ENCODE measurements around the gene KRTAP5-4.
"Not testable (repeated sequence)": the region's sequence is repeated elsewhere in the genome, so short reads cannot be mapped to it uniquely, and the experiment has no call there.

KRTAP5-4 gene

DNA sequence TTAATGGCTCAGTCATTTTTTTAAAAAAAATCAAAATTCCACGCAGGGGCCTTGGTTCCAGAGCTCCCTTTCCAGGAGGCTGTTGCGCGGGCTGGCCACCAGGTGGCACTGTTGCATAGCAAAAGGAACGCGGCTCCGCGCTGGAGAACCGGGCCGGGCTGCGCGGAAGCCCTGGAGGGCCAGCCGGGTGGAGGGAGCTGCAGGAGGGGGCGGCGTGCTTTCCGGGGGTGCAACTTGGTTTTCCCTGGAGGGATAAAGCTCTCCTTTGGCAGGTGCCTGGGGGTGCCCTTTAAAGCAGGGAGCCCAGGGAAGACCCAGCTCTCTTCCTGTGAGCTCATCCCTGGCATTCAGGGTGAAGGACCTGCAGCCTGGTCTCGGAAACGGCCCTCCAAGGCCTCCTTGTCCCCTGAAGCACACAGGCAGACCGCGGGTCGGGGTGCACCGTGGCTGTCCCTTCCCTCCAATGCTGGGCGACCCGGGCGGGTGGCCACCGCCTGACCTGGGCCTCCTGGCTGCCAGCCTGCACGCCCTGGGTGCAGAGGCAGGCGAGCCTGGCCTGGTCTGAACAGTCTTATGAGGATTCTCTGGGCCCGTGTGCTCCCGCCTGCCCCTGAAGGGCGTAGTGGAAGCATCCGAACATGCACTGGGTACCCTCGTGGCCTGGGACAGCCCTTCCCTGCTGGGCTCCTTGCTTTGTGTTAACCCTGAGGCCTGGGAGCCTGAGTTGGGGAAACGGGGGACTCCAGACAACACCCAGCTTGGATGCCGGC is 31.0 kb upstream of the KRTAP5-4 start:
- no peak for FAIRE-seq

DNA sequence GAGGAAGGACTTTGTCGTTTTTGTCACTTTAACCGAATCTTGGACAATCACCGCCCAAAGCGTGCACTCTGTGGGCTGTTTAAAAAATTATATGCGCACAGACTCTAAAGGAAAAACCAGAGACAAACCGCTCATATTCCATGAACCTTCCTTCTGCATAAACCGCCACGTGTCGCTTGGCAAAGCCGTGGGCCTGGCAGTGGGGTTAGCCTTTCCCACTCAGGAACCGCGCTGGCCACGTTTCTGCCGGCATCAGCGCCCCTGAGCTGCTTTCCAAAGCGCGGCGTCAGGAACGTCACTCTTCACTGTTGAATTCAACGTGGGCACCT is 30.5 kb upstream of the KRTAP5-4 start:
- FAIRE-seq = no peak

DNA sequence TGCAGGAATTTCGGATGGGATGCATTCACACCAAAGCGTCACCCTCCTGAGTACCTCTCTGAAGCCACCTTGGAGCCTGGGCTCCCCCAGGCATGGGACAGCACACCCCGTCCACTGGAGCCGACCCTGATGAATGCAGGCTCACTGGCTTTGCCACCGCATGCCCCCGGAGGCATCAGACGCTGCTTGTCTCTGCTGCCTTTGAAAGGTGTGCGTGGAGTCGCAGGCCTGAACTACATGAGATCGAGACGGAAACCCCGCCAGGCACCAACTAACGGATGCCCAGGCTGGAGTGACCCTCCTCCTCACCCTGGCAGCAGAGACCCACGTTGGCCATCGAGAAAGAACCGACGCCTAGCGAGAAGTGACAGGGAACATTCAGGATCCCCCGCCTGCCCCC is 30.1 kb upstream of the KRTAP5-4 start:
- no peak for FAIRE-seq

DNA sequence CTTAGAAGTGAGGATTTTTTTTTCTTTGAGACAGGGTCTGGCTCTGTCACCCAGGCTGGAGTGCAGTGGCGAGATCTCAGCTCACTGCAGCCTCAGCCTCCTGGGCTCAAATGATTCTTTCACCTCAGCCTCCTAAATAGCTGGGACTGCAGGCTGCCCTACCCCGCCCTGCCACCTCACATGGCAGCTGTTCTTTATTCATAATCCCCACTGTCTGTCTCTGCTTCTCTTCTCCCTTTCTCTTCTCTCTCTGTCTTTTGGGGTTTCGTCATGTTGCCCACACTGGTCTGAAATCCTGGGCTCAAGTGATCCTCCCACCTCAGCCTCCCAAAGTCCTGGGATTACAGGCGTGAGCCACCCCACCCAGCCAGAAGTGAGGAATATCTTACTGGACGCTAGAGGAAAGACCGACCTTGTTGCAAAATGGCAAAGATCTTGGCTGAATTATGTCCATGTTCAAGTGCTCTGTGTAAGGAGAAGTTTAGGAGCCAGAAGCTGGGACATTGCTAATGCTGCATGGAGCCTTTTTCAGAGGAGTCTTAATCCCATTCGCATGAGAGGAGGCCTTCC is 29.6 kb upstream of the KRTAP5-4 start:
- FAIRE-seq = no peak

DNA sequence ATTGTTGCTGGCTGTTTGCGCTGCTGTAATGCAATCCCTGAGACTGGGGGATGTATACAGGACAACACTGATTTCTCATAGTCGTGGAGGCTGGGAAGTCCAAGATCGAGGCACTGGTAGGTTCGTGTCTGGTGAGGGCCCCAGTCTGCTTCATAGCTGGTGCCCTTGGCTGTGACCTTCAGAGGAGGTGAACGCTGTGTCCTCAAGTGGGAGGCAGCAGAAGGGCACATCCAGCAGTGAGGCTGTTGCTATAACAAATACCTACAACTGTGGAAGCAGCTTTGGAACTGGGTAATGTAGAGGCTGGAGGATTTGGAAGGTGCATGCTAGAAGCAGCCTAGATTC is 29.0 kb upstream of the KRTAP5-4 start:
- FAIRE-seq = no peak

DNA sequence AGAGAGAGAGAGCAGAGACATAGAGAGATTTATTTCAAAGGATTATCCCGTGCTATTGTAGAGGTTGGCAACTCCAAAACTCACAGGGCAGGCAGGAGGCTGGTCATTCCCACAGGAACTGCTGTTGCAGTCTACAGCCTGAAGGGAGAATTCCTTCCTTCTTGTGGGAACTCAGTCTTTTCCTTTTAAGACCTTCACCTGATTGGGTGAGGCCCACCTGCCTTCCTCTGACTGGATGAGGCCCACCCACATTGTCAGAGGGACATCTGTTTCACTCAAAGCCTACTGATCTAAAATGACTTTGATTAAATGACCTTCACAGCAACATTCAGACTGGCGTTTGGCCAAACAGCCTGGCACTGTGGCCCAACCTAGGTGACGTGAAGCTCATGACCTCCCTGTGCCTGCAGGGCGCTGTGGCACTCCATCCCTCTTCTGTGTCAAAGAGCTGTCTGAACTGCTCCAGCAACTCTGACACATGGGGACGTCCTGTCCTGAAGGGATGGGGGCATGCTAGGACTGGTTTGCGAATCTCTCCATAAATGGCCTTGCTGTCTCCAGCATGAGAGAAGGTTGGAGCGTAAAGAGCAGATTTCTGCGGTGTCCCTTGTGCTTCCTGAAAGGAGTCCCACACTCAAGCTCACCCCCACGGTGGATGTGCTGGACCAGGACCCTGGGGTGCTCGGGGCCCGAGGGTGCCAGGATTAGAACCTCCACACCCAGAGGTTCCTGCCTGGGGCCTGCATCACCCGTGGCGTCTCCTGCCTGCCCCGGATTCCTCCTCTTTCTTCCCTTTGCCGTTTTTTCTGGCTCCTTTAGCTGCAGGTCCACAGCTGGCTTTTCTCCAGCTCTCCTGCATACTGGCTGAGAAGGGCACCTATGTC is 28.3 kb upstream of the KRTAP5-4 start:
- no peak for FAIRE-seq

DNA sequence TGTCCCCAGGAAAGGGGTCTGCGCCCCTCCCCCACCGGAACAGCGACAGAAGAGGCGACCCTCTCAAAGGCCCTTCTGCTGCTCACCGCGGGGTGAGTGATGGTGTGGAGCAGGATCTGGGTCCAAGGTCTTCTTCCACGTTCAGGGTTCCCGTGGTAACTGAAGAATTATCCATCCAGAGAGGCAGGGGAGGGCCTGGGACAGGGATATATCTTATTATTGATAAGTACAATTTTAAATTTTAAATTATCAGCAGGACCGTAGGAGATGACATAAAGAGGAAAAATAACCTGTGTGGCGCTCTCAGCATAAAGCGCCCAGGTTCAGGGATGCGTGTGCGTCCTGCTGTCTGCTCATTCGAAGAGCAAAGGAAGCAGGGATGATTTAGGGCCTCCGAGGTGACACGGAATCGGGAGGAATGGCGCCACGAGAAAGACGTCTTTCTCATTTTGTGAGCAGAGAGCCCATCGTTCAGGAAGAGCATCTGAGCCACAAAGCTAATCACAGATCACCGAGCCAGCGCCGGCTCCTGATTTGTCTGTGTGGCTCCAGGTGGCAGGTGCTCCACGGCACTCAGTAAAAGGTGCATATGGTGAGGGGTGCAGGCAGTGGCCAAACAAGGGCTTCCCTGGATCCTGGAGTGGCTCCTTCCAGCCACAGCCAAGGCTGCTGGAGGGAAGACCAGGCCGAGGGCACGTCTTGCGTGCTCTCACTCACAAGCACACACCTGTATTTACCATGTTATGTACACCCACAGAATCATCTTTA is 26.9 kb upstream of the KRTAP5-4 start:
- no peak for FAIRE-seq

DNA sequence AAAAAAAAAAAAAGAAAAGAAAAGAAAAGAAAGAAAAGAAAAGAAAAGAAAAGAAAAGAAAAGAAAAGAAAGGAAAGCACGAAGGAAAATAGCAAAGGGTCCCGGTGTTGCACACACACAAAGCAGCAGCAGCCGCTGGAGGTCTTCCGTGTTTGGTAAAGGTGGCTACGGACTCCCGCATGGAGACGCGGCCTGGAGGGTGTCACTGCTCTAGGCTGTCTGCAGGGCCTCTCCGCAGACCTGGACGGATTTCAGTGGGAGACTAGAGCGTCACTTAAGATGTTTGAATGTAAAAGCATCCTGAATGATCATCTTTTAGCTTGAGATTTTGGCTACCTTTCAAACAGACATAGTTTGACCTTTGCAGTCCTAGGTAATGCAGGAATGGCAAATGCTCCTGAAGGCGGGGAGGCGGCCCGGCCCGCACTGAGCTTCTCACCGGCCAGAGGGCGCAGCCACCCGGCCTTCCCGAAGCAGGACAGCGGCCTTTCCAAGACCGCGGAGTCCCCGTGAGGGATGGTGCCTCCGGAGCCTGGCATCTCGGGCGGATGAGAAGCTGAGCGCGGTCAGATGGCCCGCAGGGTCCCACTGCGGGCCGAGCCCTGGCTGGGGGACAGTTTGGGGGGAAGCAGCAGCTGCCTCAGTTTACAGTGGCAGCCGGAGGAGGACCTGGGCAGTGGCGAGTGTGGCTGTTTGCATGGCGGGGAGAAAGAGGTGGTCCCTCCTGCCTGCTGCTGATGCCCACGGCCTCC is 26.1 kb upstream of the KRTAP5-4 start:
- no peak for FAIRE-seq

DNA sequence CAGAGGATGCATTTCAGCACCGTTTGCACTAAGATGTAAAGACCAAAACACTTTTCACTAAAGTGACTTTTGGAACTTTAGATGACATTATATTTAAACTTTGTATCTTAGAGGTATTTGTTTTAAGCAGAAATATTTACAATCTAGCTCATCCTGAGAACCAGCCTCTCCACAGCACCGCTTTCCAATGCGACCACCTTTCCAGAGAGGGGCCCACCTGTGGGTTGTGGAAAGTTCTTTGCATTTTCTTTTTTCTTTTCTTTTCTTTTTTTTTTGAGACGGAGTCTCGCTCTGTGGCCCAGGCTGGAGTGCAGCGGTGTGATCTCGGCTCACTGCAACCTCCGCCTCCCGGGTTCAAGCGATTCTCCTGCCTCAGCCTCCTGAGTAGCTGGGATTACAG is 24.6 kb upstream of the KRTAP5-4 start:
- FAIRE-seq = not testable (repeated sequence)

DNA sequence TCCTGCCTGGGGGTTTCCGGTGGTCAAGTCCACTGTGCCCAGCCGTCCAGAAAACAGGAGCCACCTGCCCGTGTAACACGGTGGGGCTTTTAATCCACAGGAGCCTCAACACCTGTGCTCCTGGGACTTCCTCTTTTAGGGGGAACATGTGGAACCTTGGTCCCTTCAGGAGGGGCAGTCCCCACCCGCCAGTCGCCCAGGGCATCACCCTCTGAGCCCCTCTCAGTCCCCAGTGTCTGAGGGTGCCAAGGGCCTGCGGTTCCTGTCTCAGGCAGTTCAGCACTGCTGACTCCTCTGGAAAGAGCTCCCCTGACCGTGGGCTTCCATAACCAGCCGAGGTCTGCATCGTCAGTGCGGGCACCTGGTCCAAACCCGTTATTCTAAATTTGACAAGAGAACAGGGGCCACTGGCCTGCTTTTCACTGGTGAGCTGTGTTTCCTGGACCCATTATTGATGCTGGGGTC is 23.5 kb upstream of the KRTAP5-4 start:
- no peak for FAIRE-seq

DNA sequence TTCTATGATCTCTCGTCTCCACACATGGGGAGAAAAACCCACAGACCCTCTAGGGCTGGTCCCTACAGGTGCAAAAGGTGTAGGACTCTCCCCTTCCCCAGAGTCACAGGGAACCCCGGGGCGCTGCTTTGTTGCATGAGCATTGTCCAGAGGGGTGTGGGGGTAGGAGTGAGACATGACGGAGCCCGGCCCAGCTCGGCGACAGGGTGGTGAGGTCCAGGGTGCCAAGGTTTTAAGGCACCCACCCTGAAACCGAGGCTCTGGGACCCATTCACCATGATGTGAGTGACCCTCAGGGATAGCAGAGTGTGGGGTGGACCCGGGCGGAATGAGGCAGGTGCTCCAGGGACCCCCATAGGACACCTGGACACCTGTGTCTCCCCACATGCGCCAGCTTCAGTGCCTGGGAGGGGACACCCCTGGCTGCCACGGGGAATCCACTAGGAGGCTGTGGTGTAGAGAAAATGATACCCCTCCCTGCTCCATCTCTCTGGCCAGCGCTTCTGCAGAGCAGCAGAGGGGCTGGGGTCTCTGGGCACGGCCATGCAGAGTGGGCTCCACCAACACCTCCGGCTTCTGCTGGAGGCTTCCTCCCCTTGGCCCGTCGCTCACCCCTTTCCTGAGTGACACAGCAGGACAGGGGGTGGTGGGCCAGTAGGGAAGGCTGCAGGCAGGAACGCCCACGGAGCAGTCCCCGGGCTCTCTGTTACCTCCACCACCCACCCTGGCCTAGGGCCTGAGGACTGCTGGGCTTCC is 22.8 kb upstream of the KRTAP5-4 start:
- FAIRE-seq = no peak

DNA sequence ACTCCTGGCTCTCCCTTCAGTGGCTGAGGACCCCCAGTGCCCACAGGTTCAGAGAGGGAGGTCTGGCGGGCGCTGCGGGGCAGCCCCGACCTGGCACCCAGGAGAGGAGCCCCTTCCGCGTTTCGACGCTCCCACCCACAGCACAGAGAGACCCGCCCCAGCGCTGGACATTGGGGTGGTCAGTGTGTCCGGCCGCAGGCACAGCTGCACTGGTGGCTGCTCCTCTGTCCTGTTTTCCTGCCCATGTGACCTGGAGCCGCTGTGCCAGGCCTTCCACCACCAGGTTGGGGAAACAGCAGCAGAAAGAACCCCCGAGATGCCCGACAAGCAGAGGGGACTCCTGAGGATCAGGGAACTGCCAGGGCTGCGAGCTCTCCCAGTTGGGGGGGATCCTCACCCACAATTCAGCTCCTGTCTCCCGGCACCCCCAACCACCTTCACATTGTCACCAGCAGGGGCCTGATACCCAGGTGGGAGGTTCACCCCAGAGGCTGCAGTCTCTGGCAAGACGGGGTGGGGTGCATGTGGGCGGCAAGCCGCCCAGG is 21.3 kb upstream of the KRTAP5-4 start:
- no peak for FAIRE-seq

DNA sequence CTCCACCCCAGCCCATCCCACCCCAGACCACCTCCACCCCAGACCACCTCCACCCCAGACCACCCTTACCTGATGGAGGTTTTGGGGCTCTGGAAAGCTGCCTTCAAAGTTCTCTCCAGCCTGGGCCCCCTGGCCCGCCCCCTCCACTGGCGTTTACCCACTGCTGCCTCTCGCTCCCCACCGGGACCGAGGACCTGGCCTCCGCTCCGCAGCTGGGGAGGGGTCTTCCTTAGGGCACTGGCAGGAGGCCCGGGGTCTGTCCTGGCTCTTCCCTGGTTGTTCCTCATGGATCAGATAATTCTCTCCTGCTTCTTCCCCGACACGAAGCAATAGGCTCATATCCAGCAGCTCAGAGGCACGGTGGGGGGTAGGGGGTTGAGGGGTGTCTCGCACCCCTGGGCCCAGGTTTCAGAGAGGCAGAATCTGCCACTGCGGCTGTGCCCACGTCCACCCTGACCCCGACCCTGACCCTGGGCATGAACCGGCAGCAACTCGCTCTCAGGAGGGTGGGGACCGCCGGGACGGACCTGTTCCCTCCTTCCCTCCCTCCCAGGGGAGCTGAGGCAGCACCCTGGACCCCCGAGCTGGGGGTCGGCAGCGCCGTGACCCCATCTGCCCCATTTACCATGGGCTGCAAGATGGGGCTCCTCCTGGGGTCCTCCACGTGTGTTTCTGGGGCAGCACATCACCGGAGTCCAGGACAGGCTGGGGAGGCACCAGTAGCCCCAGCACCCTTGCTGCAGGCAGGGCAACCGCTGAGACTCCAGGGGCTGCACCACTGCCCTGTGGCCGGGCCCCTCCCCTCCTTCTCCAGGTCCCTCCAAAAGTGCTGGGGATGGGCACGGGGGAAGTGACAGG is 20.6 kb upstream of the KRTAP5-4 start:
- FAIRE-seq = no peak

DNA sequence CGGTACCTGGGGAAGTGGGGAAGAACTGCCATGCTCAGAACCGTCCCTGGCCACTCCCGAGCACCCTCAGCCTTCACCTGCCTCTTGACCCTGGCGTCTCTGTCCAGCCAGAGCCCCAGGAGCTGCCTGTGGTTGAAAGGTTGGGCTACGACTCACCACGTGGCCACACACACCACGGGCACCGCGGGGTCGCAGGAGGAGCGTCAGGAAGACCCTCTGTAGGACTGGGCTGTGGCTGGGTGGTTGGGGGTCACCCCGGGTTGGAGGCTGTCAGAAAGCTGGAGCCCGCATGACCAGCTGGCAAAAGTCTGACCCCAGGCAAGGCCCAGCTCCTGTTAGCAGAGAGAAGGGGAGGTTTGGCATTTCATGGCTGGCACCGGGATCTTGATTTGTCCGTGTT is 19.2 kb upstream of the KRTAP5-4 start:
- no peak for FAIRE-seq

DNA sequence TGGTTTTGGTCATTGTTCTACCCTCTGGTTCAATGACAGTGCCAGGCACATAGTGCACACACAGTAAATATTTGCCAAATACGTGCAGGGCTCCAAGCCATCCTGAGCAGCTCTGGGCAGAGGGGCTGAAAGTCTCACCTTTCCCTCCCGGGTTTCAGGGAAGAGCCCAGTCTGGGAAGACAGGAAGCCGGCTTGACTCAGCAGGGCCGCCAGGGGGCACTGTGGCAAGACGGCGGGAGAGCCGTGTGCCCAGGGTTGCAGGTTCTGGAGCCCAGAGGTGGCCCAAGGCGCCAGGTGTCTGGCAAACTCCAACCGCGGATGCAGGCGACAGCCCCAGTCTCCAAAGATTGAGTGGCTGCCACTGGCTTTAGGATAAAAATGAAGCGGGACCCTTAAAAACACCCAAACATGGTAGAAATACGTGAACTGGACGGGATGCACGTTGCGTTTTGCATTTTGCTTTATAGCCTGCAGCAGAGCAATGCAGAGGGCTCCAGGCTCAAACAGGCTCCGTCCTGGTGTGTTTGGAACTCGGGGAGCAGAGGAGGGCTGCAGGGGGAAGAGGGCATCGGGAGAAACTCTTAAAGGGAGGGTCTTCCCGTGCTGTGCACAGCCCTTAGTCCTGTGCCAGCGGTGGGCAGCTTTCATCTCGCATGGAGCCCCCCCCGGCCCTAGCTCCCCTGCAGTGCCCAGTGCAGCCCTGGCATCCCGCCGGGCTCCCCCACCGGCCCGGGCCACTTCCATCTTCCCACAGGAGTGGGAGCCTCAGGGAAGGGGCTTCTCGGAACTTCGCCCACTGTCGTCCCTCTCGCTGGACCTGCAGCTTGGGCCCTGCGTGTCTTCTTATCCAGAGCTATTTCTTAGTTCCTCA is 18.4 kb upstream of the KRTAP5-4 start:
- no peak for FAIRE-seq

DNA sequence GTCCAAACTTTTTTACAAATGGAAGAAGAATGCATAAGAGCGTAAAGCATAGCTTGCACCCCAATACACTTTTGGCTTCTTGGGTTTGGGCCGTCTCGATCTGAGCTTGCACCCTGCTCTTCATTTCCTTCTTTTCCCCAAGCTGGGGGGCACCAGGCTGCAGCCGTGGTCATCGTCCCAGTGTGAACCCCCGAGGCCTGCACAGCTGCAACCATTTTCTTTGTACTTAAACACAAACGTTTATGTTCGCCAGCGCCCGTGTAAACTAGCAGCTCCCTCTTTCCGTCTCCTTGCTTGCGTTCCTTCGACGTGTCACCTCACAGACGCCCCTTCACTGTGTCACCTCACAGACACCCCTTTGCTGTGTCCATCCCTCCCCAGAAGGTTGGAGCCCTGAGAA is 17.7 kb upstream of the KRTAP5-4 start:
- no peak for FAIRE-seq

DNA sequence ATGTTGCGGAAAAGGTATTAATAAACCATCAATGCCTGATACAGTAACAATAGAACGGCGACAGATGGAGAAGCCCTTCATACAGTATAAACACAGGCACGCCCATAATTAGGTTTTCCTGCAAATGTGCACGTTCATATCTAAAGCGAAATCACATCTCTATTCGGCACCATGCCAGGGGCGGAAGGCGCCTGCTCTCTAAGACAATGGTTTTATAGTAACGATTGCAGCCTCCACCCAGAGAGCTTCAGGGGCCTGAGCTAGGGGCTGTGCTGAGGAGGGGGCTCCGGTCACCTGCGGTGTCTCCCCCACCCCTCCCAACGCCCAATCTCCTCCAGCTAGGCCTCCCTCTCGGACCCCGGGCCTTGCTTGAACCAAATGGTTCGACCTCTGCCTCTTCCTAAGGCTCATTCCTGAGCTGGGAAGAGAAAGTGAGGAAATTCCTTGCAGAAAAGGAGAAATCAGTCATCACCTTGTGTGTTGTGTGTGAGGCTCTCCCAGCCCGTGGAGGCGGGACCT is 17.2 kb upstream of the KRTAP5-4 start:
- FAIRE-seq = no peak

DNA sequence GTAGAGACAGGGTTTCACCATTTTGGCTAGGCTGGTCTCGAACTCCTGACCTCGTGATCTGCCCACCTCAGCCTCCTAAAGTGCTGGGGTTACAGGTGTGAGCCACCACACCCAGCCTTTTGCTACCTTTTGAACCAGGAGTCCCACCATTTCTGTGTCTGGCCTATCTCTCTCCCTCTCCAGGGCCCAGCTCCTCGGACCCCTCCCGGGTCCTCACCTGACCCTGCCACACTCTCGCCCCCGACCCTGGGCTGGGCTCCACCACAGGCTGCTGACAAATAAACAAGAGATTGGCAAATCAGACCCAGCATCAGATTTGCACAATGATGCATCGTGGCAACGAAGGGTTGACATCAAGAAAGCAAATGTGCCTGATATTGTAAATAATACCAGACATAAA is 16.4 kb upstream of the KRTAP5-4 start:
- FAIRE-seq = no peak

DNA sequence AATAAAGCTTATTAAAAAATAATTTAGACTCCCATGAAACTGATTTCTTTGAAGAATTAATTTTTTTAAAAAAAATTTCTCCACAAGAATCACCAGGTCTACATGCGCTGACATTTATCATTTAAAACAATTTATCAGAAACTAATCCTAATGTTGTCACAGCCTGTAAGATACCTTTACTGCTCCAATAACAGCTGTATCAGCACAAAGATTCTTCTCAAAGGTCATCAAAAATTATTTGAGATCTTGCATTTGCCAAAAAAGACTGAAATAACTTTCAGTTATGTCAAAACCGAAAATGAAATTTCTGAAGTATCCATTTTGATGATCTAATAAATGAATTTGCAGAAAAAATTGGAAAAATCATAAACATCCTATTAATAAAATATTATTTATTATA is 15.7 kb upstream of the KRTAP5-4 start:
- no peak for FAIRE-seq
